NCI-H2107 treated with DMSO at 0.1 percent for 48 hours (cell line): ENCODE results near the gene CENPB.

Source experiments
- DNase-seq: peaks from one replicate; lab custom pipeline; 2025; ENCODE audit not compliant: unreplicated experiment; lab: John Stamatoyannopoulos, UW

The CENPB gene

GRCh38 chr20:3751305-3751674, 35.2 kb downstream of the CENPB start:
- DNase-seq = no peak

DNA sequence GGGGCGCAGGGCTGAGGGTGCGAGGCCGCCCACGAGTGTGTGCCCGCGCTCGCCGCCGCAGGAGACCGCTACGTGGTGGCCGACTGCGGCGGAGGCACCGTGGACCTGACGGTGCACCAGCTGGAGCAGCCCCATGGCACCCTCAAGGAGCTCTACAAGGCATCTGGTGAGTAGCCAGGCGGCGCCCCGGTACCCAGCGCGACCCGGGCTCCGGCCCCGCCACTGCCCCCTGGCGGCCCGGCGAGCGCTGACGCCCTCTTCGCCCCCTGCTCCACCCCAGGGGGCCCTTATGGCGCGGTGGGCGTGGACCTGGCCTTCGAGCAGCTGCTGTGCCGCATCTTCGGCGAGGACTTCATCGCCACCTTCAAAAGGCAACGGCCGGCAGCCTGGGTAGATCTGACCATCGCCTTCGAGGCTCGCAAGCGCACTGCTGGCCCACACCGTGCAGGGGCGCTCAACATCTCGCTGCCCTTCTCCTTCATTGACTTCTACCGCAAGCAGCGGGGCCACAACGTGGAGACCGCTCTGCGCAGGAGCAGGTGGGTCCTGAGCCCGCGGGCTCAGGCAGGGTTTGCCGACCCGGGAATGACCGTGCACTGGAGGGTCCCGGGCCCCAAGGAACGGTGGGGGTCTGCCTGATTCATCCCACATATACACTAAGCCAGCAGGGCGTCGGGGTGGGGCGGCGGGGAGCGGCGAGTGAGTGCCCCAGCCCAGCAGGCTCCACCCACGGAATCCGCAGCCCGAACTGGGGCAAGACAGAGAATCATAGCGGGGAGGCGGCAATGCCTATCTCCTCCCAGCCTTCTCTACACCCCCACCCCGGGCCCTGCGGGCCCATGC, 36.6 kb downstream of the CENPB start:
- DNase-seq = no peak

DNA sequence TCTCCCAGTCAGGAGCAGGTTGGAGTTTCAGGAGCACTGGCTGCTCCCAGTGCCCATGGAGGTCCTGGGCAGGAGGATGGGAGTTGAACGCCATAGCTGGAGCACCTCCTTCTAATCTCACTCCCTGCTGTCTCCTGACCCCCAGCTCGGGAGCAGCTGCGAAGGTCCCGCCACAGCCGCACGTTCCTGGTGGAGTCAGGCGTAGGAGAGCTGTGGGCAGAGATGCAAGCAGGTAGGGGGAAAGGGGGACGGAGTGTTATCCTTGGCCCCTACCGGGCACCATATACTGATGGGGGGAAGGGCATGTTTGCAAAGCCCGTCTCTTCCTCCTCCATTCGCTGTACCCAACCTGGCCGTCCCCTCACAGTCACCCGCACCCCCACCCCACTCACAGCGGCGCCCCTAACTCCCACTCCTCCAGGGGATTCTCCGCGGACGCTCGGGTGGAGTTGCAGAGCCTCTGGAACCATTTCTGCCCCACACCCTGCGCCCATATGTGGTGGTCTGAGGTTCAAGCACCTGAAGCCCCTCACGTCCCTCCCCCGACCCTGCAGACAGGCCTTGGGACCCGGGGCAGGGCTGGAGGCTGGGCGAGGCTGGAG, 37.4 kb downstream of the CENPB start:
- no peak for DNase-seq

DNA sequence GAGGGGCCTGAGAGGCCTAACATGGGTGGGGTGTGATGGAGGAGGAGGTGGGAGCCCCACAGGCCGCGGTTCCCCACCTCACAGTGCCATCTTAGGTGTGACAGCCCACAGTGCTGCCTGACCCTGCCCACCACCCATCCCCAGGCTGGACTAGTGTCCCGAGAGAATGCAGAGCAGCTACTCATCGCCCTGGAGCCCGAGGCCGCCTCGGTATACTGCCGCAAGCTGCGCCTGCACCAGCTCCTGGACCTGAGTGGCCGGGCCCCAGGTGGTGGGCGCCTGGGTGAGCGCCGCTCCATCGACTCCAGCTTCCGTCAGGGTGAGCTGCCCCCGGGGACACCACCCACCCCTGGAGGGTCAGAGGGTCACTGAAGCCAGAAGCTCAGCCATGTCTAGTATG, 38.5 kb downstream of the CENPB start:
- DNase-seq = no peak

DNA sequence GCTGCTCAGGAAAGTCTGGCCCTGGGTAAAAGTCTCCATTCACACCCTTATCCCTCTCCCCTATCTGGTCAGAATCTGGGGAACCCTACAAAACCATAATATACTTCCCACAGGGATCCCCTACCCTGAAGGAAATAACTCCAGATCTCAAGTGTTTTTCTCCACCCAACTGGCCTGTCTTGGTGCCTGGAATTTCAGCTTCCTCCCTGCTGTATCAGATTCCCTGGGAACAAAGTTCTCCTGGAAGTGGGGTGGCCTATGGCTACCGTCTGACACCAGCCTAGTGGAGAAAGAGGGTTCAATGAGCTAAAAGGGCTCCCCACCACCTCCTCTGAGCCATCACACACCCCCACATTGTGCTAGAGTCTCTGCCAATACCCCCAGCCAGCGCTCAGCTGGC, 39.1 kb downstream of the CENPB start:
- no peak for DNase-seq

GRCh38 chr20:3745686-3746173, 40.8 kb downstream of the CENPB start:
- no peak for DNase-seq

- no peak for DNase-seq
Measured at GRCh38 chr20:3744806-3745685, 41.5 kb downstream of the CENPB start.

DNA sequence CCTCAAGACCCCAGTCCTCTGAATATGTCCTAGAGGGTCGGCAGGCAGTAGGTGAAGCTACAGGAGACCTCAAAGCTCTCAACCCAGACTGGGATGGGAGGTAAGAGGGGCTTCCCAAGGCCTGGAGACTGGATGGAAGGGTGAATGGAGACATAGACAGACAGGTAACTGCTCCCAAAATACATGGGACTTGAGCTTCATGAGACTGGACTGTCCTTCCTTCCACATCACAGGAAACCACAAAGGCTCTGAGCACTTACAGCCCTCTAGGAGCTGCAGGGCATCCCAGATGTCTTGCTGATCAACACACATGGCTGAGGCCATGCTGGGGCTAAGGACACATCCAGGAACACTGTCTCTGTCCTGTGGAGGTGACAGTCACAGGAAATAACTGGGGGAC, 42.5 kb downstream of the CENPB start:
- DNase-seq = no peak

GRCh38 chr20:3743251-3743650, 43.3 kb downstream of the CENPB start:
- DNase-seq = no peak

- DNase-seq = no peak
Measured at GRCh38 chr20:3741836-3742458, 44.6 kb downstream of the CENPB start.

- DNase-seq = no peak
Measured at GRCh38 chr20:3740615-3741301, 45.8 kb downstream of the CENPB start.

DNA sequence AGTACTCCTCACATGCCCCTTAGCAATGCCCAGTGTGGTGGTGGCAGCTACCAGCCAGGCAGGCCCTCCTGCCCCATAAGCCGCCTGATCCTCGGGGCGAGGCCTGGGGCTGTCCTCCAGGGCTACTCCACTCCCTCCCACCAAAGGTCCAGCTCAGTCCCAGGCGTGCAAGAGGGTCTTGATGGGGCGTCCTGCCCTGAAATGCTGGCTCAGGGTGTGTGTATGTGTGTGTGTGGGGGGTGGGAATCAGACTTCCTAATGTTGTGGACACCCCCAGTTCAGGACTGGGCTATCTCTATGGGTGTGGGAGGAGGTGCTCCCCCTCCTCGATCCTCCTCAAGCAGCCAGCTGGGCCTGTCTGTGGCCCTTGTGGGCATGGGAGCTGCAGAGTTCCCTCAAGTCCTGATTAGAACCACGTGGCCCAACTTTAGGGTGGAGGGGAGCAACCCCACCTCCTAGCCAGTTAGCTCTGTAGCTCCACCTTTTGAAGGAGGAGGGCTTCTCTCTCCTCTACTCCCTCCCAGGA, 46.6 kb downstream of the CENPB start:
- DNase-seq = no peak

DNA sequence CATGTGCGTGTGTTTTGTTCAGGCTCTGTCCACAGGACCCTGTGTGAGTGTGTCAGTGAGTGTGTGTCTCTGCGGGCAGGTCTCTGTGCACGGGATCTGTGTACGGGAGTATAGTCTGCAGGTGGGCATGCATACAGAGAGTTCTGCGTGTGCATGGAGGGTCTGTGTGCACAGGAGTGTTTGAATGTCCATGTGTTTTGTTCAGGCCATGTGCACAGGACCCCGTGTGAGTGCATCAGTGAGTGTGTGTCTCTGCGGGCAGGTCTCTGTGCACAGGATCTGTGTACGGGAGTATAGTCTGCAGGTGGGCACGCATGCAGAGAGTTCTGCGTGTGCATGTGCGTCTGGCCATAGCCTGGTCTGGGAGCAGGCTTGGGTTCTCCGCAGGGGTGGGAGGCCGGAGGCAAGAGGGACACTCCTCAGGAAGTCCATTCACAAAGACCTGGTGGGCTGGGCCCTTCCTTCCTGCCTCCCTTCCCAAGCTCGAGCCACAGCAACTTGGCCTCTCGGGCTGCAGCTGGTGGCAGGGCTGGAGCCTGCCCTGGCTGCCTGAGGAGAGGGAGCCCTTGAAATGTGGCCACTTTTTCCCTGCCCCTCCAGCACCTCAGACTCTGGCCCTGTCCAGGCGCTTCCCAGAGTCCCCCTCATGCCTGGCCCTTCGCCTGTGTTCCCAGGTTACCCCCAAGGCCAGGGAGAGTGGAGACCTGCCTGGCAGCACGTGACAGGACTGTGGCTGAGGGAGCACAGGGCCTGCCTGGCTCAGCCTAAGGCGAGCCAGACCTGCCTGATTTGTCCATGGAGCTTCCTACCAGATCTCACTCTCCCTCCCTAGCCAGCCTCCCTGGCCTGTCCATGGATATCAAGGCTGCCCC, 47.2 kb downstream of the CENPB start:
- no peak for DNase-seq

DNA sequence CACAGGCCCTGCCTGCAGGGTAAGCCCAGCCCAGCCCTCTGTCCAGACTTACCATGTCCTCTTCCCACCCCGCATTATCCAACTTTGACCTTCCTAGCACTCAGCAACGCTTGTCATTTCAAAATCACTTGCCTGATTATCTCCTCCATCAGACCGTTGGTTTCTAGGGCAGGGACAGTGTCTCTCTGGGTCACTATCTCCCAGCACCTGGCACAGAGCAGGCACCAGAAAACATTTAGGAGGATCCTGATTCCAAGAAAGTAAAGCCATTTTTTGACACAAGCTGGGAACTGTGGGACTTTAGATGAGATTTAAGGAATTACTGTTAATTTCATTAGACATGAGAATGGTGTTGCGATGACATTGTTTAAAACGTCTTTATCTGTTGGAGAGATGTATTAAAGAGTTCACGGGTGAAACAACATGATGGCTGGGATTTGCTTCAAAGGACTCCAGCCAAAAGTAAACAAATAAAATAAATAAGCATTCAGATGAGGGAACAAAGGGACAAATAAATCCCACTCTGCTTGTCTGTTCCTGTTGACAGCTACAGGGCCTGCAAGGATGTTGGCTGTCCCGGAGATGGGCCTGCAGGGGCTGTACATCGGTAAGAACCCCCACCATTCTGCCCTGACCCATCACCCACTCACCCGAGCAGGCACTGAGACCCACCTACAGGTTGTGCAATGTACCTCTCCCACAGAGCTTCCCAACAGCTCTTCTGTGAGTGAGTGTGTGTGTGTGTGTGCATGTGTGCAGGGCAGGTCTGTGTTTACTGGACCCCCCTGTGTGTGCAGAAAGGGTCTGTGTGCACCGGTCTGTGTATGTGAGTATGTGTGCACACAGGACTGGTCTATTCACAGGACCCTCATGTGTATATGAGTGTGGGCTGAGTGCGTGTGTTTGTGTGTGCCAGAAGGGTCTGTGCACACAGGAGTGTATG, 48.2 kb downstream of the CENPB start:
- no peak for DNase-seq

DNA sequence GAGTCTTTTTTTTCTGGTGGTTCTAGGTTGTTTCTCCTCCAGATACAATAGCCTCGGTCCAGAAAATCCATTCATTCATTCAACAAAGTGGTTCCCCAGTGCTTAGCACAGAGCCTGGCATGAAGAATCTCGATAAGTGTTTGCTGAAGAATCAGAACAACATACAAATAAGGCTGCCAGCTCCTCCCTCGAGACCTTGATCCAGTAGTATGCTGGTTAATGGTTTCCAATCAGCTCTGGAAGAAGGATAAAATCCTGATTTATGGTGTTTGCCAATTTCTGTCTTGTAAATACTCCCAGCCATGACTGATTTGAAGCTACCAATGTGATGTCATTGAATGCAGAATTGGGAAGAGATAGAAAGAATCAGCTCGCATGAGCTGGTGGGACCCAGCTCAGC, 50.8 kb downstream of the CENPB start:
- DNase-seq = no peak

DNA sequence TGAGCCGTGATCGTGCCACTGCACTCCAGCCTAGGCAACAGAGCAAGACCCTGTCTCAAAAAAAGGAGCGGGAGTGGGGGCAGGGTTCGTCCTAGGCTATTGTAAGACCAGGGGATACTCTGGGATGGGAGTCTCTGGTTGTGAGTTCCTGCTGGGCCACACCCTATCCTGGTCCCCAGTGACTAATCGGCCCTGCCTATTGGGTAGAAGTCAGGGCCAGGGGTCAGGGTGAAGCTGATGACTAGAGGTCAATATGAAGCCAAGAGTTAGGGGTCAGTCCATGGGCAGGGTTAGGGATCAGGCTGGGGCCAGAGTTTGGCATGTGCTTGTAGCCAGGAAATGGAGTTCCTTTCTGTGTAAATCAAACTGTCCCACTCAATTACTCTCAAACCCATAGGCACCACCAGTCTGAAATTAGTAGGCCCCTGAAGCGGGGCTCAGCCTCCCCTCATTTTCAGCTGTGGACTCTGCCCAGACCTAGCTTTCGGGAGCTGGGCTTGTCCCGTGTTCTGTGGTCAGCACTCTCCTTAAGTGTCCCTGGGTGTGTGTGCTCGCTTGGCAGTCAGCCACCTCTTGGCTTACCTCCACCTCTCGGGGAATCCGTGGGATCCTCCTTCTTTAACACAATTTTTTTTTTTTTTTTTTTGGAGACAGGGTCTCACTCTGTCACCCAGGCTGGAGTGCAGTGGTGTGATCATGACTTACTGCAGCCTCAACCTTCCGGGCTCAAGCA, 52.3 kb downstream of the CENPB start:
- DNase-seq = no peak
